Measurements from ENCODE around the gene POMC.

POMC gene

DNA sequence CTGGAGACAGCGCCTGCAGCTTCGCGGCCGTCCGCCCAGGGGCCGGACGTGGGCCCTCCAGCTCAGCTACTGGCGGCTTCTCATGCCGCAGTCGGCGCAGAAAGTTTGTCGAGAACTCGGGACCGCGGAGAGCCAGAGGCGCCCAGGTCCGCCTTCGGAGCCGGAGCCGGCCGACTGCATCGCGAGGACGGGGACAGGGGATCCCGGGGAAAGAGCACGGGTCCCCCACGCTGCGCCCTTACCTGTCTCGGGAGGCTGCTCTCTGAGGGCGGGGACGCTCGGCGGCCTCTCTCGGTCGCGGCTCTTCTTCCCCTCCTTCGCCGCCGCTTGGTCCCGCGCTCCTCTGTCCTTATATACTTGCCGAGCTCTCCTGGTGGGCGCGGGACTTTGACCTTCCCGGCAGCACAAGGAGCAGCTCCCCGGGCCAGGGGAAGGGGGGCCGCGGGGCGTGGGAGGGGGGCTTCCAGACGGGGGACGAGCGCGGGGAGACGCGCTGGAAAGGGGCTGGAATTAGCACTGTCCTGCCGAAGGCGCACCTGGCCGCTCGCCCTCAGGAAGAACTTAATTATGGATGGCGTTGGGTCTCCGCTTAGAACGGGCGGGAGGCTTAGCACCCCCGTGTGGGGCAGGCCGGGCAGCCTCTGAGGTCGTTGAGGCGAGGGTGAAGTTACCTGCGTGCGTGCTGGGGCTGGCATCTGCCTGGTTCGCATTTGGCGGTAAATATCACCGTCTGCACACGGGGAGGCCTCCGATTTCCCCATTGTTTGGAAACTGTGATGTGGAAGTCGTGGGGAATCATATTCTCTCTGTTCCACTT is at the start of gene POMC:
TSS of gene POMC (minus strand) at position 325 of the 817 bp plus-strand sequence. CDS start 3,808 bp downstream, outside the sequence.
- Histone ChIP-seq H3K4me2 (ENCODE audit: low read depth, low read length, poor library complexity, severe bottlenecking) (no peak within 1 kb of the TSS), H3K36me3 (ENCODE audit: low read length) (no peaks in the 10 kb centered on the region), H3F3A (ENCODE audit: insufficient read depth) (no peaks in the 10 kb centered on the region), H3K79me2 (ENCODE audit: insufficient read depth, low read length) (no peaks in the 10 kb centered on the region), H3K4me3 (ENCODE audit: insufficient read depth, low read length, poor library complexity, severe bottlenecking) (no peak within 1 kb of the TSS), H3K27ac (ENCODE audit: low read depth, low read length) (no peak within 1 kb of the TSS), H3K9me2 (replicated peaks; ENCODE audit: insufficient read depth, low read length) (no peaks in the 10 kb centered on the region), H3K9me3 (ENCODE audit: insufficient read depth, low read length) (no peaks in the 10 kb centered on the region), H3K9ac (ENCODE audit: low read length) (no peak within 1 kb of the TSS), H4K20me1 (ENCODE audit: low read depth, low read length) (no peaks in the 10 kb centered on the region), H2AFZ (ENCODE audit: low read depth, low read length, severe bottlenecking) (no peak within 1 kb of the TSS), H3K27me3 (ENCODE audit: low read length) (no peaks in the 10 kb centered on the region)
- TF ChIP-seq EZH2phosphoT487 (conservative IDR thresholded peaks at IDR 0.05; ENCODE audit: low read length) (no peak), CTCF (IDR thresholded peaks at IDR 0.05; ENCODE audit: insufficient read depth, low read length, poor library complexity, severe bottlenecking) (no peak)

DNA sequence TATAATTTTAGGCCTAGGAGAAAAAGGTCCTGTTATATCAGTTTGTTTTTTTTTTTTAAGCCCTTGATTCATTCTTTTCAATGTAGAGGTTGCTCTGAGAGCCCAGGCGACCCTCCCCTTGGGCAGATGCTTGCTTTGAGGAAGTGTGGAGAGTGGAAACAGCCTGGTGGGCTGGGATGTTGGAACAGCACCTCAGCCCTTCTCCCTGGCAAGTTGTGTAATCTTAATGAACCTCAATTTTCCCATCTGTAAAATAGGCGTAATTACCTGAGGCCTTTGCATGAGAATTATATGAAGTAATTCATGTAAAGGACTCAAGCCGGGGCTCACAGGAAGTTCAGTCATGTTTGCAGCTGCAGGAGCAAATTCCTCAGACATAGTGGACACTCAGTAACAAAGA is 49.7 kb upstream of the POMC start:
- Histone ChIP-seq H3K36me3 (ENCODE audit: low read length) (no peaks in the 10 kb centered on the region), H3K4me2 (ENCODE audit: low read depth, low read length, poor library complexity, severe bottlenecking) (no peak overlapping the region), H3K27me3 (ENCODE audit: low read length) (no peaks in the 10 kb centered on the region), H3K9me3 (ENCODE audit: insufficient read depth, low read length) (no peaks in the 10 kb centered on the region), H3K4me3 (ENCODE audit: insufficient read depth, low read length, poor library complexity, severe bottlenecking) (no peak overlapping the region), H4K20me1 (ENCODE audit: low read depth, low read length) (no peaks in the 10 kb centered on the region), H3K79me2 (ENCODE audit: insufficient read depth, low read length) (no peaks in the 10 kb centered on the region), H3K27ac (ENCODE audit: low read depth, low read length) (no peak overlapping the region), H2AFZ (ENCODE audit: low read depth, low read length, severe bottlenecking) (no peak overlapping the region), H3K9ac (ENCODE audit: low read length) (no peak overlapping the region), H3F3A (ENCODE audit: insufficient read depth) (peaks cover 13% of the 10 kb centered on the region; the same call in 1 of the 2 replicates), H3K9me2 (replicated peaks; ENCODE audit: insufficient read depth, low read length) (no peaks in the 10 kb centered on the region)
- no peak for TF ChIP-seq CTCF (IDR thresholded peaks at IDR 0.05; ENCODE audit: insufficient read depth, low read length, poor library complexity, severe bottlenecking)
- TF ChIP-seq EZH2phosphoT487 (conservative IDR thresholded peaks at IDR 0.05; ENCODE audit: low read length) = no peak

DNA sequence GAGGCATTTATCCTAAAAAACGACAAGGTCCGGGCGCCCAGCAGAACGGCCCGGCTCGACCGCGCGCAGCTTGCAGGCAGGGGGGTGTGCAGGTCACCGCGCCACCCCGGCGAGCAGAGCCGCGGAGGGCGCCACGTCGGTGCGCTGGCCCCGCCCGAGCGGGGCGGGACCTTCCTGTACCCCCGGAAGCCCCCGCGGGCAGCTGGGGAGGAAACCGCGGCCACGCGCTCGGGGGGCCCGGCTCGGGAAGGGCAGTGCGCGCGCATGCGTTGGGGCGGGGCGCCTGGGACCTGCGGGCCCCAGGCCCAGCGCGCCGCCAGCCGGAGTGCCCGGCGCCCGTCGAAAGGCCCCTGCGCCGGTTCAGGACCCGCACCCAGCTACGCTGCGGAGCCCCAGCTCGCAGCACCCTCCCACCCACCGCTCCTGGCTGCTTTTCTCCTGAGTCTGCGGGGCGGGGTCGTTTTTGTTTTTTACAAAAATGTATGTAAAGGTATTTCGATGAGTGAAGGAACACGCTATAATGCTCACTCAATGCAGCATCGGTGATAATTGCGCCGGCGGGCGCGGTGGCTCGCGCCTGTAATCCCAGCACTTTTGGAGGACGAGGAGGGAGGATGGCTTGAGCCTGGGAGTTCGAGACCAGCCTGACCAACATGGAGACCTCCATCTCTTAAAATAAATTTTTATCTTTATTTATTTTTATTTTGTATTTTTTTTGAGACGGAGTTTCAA is 47.7 kb upstream of the POMC start:
- no peak overlapping the region for H3K27ac ChIP-seq (ENCODE audit: low read depth, low read length)
- H3K9me3 ChIP-seq (ENCODE audit: insufficient read depth, low read length) = no peaks in the 10 kb centered on the region
- TF ChIP-seq EZH2phosphoT487 (conservative IDR thresholded peaks at IDR 0.05; ENCODE audit: low read length) (peak; percentile 92; the same call in 1 of the 2 replicates), CTCF (IDR thresholded peaks at IDR 0.05; ENCODE audit: insufficient read depth, low read length, poor library complexity, severe bottlenecking) (no peak)
- peak overlapping the region; percentile 35; the same call in 1 of the 2 replicates for H3K9ac ChIP-seq (ENCODE audit: low read length)
- H3K36me3 ChIP-seq (ENCODE audit: low read length) = no peaks in the 10 kb centered on the region
- H3K79me2 ChIP-seq (ENCODE audit: insufficient read depth, low read length) = no peaks in the 10 kb centered on the region
- peak overlapping the region; percentile 76 for H3K4me2 ChIP-seq (ENCODE audit: low read depth, low read length, poor library complexity, severe bottlenecking)
- H4K20me1 ChIP-seq (ENCODE audit: low read depth, low read length) = no peaks in the 10 kb centered on the region
- peaks cover 13% of the 10 kb centered on the region; the same call in 1 of the 2 replicates for H3F3A ChIP-seq (ENCODE audit: insufficient read depth)
- no peaks in the 10 kb centered on the region for H3K9me2 ChIP-seq (replicated peaks; ENCODE audit: insufficient read depth, low read length)
- H3K27me3 ChIP-seq (ENCODE audit: low read length) = no peaks in the 10 kb centered on the region
- peak overlapping the region; percentile 55 for H3K4me3 ChIP-seq (ENCODE audit: insufficient read depth, low read length, poor library complexity, severe bottlenecking)
- peak overlapping the region; percentile 73 for H2AFZ ChIP-seq (ENCODE audit: low read depth, low read length, severe bottlenecking)
